NCI-H82 (cell line): ENCODE measurements around the gene OSER1.

ENCODE experiments used
- DNase-seq: peaks from one replicate; lab custom pipeline; 2025; lab: John Stamatoyannopoulos, UW

Gene OSER1

DNA sequence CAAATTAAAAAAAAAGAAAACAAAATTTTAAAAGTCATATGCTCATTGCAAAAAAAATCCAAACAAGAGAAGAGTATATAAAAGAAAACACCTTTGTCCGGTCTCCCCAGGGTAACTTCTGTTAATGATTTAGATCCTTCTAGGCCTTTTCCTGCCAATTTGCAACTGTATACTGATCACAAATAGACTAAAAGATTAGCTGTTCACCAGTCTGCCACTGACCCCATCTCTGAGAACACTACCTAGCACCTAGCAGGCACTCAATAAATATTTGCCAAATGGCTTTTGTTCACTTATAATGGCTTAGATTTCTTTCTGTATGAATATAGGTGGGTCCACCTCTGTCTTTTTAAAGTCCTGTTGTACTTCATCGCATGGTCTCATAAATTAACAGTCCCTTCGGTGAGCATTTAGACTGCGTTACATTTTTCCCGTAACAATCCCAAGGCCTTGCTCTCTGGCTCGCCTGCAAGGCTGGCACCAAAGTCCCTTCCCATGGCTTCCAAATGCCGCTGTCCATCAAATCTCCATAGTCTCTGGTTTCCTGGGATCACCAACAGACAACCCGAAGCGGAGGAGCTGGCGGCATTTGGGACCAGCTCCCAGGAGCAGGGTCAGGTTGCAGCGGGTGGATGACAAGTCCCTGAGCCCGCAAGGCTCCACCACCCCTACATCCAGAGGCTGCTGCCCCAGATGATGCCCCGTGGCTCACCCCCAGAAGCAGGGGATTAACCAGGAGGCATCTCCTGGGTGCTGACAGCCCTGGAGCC, 35.4 kb downstream of the OSER1 start:
- DNase-seq = no peak

DNA sequence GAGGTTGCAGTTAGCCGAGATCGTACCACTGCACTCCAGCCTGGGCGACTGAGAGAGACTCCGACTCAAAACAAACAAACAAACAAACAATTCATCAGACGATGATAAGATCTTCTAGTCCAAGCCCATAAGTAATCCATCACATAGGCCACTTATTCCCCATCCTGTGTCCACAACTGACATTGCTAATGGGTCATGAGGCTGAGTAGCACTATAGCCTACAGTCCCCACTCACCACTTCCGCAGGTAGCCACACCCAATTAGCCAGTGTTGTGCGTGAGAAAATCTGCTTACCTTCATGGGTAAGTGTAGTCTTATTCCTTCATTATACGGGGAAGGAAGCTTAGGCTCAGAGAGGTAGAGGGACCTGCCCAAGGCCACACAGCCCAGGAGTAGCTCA, 36.7 kb downstream of the OSER1 start:
- DNase-seq = no peak

DNA sequence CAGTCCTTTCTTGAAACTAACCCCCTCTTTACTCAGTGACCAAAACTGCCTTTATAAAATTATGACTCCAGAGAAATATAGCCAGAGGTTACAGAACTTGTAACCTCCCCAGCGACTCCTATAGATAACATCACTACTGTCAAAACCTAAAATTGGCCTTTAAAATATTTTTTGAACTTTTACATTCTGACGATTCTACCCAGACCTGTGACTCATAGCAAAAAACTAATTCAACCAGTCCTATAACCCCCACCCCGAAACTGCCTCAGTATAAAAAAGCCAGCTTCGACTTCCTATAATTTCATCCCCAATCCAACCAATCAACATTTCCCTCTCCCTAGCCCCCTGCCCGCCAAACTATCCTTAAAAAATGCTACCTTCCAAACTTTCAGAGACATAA, 37.5 kb downstream of the OSER1 start:
- no peak for DNase-seq

- DNase-seq = no peak
Observed at GRCh38 chr20:44172572-44172950, 38.0 kb downstream of the OSER1 start.

DNA sequence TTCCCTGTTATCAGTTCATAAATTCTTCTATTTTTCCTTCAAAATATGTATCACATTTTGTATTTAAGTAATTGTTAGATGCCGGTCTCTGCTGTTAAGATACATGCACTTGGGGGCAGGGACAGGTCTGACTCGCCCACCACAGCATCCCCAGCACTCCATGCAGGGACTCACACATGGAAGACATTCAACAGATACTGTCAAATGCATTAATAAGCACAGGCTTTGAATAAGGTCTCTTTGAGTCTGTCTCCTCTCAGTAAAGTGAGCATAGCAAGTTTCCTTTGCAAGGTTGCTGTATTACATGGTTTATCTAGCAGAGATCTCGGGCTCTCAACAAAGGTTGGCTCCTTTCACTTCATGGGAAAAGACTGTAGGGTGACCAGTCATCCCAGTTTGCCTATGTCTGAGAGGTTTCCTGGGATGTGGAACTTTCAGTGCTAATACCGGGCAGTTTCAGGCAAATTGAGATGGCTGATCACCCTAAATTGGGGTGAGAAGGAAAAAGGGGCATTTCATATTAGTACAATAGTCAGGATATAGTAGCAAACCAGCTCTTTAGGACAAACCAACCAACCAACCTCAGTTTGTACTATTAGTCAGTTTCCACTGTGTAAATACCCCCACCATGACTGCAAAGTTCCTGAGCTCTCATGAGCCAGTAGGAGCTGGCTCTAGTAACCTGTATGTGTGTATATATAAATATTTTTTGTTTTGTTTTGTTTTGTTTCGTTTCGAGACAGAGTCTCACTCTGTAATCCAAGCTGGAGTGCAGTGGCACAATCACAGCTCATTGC, 38.6 kb downstream of the OSER1 start:
- DNase-seq = no peak

GRCh38 chr20:44170816-44171410, 39.7 kb downstream of the OSER1 start:
- no peak for DNase-seq

DNA sequence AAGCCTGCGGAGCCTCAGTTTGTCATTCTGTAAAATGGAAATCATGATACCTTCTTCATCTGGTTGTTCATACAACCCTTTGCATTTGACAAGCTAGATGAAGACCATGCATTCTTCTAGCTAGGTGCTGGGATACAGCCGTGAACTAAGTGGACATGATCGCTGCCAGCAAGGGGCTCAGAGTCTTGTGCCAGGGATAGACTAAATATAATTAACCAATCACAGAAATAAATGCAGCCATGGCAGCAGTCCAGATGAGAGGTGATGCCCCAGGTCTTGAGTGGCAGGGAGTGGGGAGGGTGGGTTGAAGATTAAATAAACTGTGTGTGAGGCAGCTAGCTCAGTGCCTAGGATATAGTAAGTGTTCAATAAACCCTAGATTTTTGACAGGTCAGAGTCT, 42.8 kb downstream of the OSER1 start:
- no peak for DNase-seq

DNA sequence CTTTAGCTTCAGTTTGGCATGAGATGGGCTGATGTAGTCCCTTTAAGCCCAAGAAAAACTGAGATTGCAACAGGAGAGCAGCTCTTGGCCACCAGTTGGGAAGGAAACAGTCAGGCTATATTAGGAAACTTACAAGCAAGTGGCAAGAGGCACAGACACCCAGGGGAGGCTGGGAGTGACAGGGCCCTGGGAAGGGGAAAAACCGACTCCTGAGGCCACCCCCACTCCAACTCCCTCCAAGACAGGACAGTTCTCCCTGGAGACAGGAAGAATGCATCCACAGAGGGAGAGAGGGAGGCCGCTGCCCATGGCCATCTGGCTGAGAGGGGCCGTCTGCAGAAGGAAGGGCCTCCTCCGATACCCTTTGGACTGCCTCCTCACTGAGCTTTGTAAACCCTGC, 44.1 kb downstream of the OSER1 start:
- no peak for DNase-seq

DNA sequence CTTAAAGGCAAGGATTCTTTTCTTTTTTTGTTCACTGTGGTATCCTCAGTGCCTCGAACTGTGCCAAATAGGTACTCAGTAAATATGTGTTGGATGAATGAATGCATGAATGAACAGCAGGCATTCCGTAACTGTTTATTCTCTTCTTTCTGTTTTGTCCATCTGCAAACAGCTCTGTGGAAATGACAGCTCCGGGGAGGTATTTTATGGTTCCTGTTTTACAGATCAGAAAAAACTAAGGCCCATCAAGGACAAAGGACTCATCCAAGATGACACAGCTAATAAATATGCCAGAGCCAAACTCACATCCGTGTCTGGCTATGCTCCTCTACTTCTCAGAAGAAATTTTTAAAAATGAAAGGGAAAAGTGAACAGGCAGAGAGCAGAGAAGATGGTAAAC, 44.6 kb downstream of the OSER1 start:
- DNase-seq = no peak

DNA sequence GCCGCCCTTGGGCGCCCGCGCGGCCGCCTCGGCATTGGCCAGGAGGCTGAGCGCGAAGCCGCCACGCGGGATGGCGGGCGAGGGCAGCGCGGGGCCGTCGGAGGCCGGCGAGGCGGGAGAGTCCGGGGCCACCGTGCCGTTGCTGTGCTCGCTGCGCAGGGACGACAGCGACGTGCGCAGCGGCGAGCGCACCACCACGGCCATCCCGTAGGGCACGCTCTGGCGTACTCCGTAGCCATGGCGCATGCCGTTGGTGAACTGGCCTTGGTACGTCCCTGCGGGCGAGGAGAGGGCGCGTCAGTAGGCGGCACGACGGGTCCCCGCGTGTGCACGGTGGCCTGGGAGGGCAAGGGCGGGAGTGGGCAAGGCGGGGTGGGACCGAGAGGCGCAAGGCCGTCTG, 50.4 kb downstream of the OSER1 start:
- no peak for DNase-seq

GRCh38 chr20:44159711-44160110, 50.9 kb downstream of the OSER1 start:
- DNase-seq = no peak

- DNase-seq = no peak
Observed at GRCh38 chr20:44159125-44159524, 51.4 kb downstream of the OSER1 start.

DNA sequence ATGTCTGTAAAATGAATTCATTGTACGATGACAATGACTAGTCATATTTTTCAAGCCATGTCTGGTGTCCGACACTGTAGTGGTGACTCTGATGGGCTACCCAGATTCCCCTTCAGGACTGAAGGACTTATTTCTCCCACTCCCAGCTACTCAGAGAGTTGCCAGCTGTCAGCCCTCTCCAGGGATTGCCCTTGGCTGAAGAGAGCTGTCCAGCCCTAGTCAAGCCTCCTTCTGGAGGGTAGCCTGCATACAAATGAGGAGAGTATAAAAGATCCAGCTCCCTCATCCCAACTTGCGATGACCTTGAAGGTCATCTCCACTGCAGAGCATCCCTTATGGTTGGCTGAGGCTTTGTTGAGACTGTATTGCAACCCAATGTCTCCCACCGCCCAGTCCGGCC, 53.5 kb downstream of the OSER1 start:
- no peak for DNase-seq

GRCh38 chr20:44154521-44155001, 56.0 kb downstream of the OSER1 start:
- no peak for DNase-seq

DNA sequence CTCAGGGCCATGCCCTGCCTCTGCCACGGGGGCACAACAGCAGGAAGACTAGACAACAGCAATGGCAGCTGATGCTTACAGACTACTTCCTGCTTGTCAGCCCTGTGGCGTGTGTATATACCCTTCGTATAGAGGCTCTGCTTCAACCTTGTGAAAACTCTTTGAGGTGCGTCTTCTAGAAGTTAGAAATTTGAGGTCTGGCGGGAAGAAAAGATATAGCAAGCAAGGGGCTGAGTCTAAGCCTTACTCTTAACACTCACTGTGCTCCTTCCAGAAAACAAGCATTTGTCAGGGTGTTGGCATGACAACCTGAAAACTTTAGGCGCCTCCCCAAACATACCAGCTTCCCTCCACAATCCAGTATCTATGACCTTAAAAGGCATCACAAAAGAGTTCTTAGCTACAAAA, 56.9 kb downstream of the OSER1 start:
- no peak for DNase-seq

DNA sequence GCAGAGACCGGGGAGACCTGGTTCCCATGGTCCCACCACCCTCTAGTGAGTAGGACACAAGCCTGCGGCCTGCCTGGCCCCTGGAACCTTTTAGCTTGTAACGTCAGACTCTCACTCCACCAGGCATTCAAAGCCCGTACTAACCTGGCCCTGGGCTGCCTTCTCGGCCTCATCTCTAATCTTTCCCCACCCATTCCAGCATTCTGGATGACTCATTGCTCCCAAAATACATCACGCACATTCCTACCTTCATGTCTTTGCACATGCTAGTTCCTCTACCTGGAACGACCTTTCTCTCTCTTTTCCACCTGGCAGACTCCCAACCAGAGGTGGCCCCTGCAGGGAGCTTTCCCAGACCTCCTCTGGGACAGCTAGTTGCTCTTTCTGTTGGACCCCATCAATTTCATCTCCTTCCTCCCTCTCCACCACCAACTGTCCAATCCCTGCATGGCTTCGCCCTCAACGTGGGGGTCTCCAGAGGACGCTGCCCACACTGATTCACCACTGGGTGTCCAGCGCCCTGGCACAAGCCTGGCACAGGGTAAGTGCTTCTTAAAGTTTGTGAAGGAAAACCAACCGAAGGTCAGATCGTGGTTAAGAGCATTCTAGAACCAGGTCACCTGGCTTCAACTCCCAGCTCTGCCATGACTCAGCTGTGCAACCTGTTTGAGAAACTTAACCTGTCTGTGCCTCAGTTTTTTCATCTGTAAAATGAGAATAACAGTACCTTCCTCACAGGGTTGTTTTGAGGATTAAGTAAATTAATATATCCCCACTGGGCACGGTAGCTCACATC, 58.8 kb downstream of the OSER1 start:
- no peak for DNase-seq

- no peak for DNase-seq
Observed at GRCh38 chr20:44146272-44146671, 64.3 kb downstream of the OSER1 start.
